H1 (cell line): ENCODE measurements around the gene CAMK2D. TPM values are rescaled to one million over a fixed set of nuclear protein-coding genes. Genes with fewer than 3 reads are reported as not detected.

Experiments
- CTCF ChIA-PET: fragments of 300-600 bp; sonication (Branson Sonifier 250); formaldehyde crosslinking; loops from one replicate; lab custom pipeline; 2021; ENCODE audit not compliant: partially characterized antibody; lab: Charles Lee
- POLR2A ChIA-PET: fragments of 300-600 bp; sonication (Branson Sonifier 250); formaldehyde crosslinking; loops from one replicate; lab custom pipeline; 2021; ENCODE audit warnings: inconsistent platforms; ENCODE audit not compliant: partially characterized antibody; lab: Charles Lee
- DNase-seq, 2 experiments: peaks; one replicate each; pipeline versions ENCODE4 v3.0.0 to v3.0.0-alpha.2; 2010 to 2022; ENCODE audit warnings: low spot score in 2 of 2, low read depth in 1 of 2, mixed read lengths in 1 of 2
- FAIRE-seq: peaks from 2 replicates; lab custom pipeline; 2011; peaks lifted over from hg19 to GRCh38; lab: Jason Lieb, UNC
- H2AFZ ChIP-seq: 2 replicates; pipeline ENCODE4 v1.8.1; 2012; ENCODE audit warnings: low read length, inconsistent platforms
- H2AK5ac ChIP-seq: 2 replicates; pipeline ENCODE4 v1.6.1; 2013; ENCODE audit warnings: low read depth, low read length
- H2BK120ac ChIP-seq: replicated peaks from 2 replicates; pipeline ENCODE3; 2013; ENCODE audit warnings: low read depth, low read length, inconsistent platforms
- H2BK12ac ChIP-seq: 2 replicates; pipeline ENCODE4 v1.6.1; 2013; ENCODE audit warnings: low read depth, low read length
- H2BK15ac ChIP-seq: 2 replicates; pipeline ENCODE4 v1.6.1; 2013; ENCODE audit warnings: low read length
- H2BK20ac ChIP-seq: 2 replicates; pipeline ENCODE4 v1.6.1; 2013; ENCODE audit warnings: low read length
- H2BK5ac ChIP-seq: 2 replicates; pipeline ENCODE4 v1.6.1; 2013; ENCODE audit warnings: low read depth, low read length
- H3K14ac ChIP-seq: 2 replicates; pipeline ENCODE4 v1.6.1; 2013; ENCODE audit warnings: inconsistent platforms; ENCODE audit not compliant: insufficient read length
- H3K18ac ChIP-seq: 2 replicates; pipeline ENCODE4 v1.6.1; 2013; ENCODE audit warnings: low read length; ENCODE audit errors: extremely low read depth
- H3K23ac ChIP-seq: 2 replicates; pipeline ENCODE4 v1.6.1; 2013; ENCODE audit warnings: inconsistent platforms; ENCODE audit not compliant: insufficient read length
- H3K23me2 ChIP-seq: 2 replicates; pipeline ENCODE4 v1.6.1; 2013; ENCODE audit warnings: low read depth, low read length
- H3K27ac ChIP-seq: 2 replicates; pipeline ENCODE4 v1.6.1; 2011; ENCODE audit warnings: low read depth, low read length, inconsistent platforms
- H3K27me3 ChIP-seq, 4 experiments: replicated peaks in 1 of 4; 1 replicate in 1 of 4; 2 replicates in 3 of 4; pipeline versions ENCODE4 v1.6.1 to v1.8.1; 2011 to 2013; ENCODE audit warnings: low read length in 3 of 4, mild to moderate bottlenecking in 3 of 4, inconsistent platforms in 2 of 4, mixed read lengths in 2 of 4, moderate library complexity in 1 of 4; ENCODE audit not compliant: control insufficient read depth in 3 of 4, insufficient read depth in 3 of 4; ENCODE audit errors: extremely low read depth in 1 of 4
- H3K36me3 ChIP-seq, 4 experiments: 2 replicates each; pipeline versions ENCODE4 v1.6.1 to v1.8.1; 2011 to 2013; ENCODE audit warnings: mild to moderate bottlenecking in 4 of 4, low read length in 3 of 4, moderate library complexity in 2 of 4, control low read depth in 1 of 4, inconsistent platforms in 1 of 4; ENCODE audit not compliant: insufficient read depth in 4 of 4, control insufficient read depth in 2 of 4
- H3K4ac ChIP-seq: replicated peaks from 2 replicates; pipeline ENCODE3; 2013; ENCODE audit warnings: low read length, low read depth, mixed read lengths, inconsistent platforms; ENCODE audit not compliant: insufficient read length
- H3K4me1 ChIP-seq, 4 experiments: replicated peaks in 1 of 4; 1 replicate in 1 of 4; 2 replicates in 3 of 4; pipeline versions ENCODE4 v1.6.1 to v1.8.1; 2011 to 2013; ENCODE audit warnings: low read length in 3 of 4, inconsistent platforms in 2 of 4, mixed read lengths in 1 of 4; ENCODE audit not compliant: insufficient read depth in 4 of 4, control insufficient read depth in 3 of 4
- H3K4me2 ChIP-seq, 2 experiments: 2 replicates each; pipeline versions ENCODE4 v1.6.1 to v1.8.1; 2011 to 2013; ENCODE audit warnings: low read depth in 2 of 2, low read length in 2 of 2, control low read depth in 1 of 2, inconsistent platforms in 1 of 2, mild to moderate bottlenecking in 1 of 2; ENCODE audit not compliant: insufficient read depth in 1 of 2
- H3K4me3 ChIP-seq, 4 experiments: fragments of 200-600, 300-600 bp in 1 of 4; sonication (generic), shearing (Covaris generic), sonication (Bioruptor Twin) in 1 of 4; 2 replicates each; pipeline versions ENCODE4 v1.5.1 to v1.8.1; 2011 to 2016; ENCODE audit warnings: low read length in 4 of 4, low read depth in 3 of 4, control low read depth in 2 of 4, inconsistent platforms in 2 of 4, mild to moderate bottlenecking in 2 of 4, mixed read lengths in 1 of 4, moderate library complexity in 1 of 4; ENCODE audit not compliant: insufficient read depth in 2 of 4; ENCODE audit errors: extremely low read depth in 1 of 4
- H3K56ac ChIP-seq: replicated peaks from 2 replicates; pipeline ENCODE3; 2013; ENCODE audit warnings: low read depth, mild to moderate bottlenecking, mixed read lengths, low read length, inconsistent platforms; ENCODE audit not compliant: insufficient read length
- H3K79me1 ChIP-seq: 2 replicates; pipeline ENCODE4 v1.6.1; 2013; ENCODE audit warnings: low read depth, low read length, control low read depth
- H3K79me2 ChIP-seq, 2 experiments: 2 replicates each; pipeline versions ENCODE4 v1.6.1 to v1.8.1; 2012 to 2013; ENCODE audit warnings: low read length in 2 of 2, mild to moderate bottlenecking in 2 of 2, inconsistent platforms in 1 of 2; ENCODE audit not compliant: insufficient read depth in 2 of 2, control insufficient read depth in 1 of 2
- H3K9ac ChIP-seq, 4 experiments: replicated peaks in 1 of 4; 1 replicate in 1 of 4; 2 replicates in 3 of 4; pipeline versions ENCODE4 v1.6.1 to v1.8.1; 2011 to 2013; ENCODE audit warnings: low read depth in 3 of 4, low read length in 3 of 4, control low read depth in 2 of 4, mild to moderate bottlenecking in 2 of 4, moderate library complexity in 2 of 4, inconsistent platforms in 1 of 4; ENCODE audit errors: extremely low read depth in 1 of 4
- H3K9me3 ChIP-seq, 2 experiments: 2 replicates each; pipeline versions ENCODE4 v1.6.1 to v1.8.1; 2012 to 2013; ENCODE audit warnings: mild to moderate bottlenecking in 2 of 2, moderate library complexity in 2 of 2, control low read depth in 1 of 2, inconsistent platforms in 1 of 2, low read depth in 1 of 2, low read length in 1 of 2, mixed read lengths in 1 of 2; ENCODE audit not compliant: insufficient read depth in 2 of 2
- H4K20me1 ChIP-seq, 2 experiments: replicated peaks in 1 of 2; 2 replicates each; pipeline versions ENCODE3 to v1.8.1; 2011 to 2013; ENCODE audit warnings: inconsistent platforms in 2 of 2, low read length in 2 of 2, mild to moderate bottlenecking in 1 of 2; ENCODE audit not compliant: insufficient read depth in 2 of 2, control insufficient read depth in 1 of 2
- H4K5ac ChIP-seq: 2 replicates; pipeline ENCODE4 v1.6.1; 2013; ENCODE audit warnings: low read length, low read depth, mixed read lengths, inconsistent platforms; ENCODE audit not compliant: insufficient read length
- H4K8ac ChIP-seq: 2 replicates; pipeline ENCODE4 v1.8.0; 2013; ENCODE audit warnings: mild to moderate bottlenecking, moderate library complexity, low read length, inconsistent platforms; ENCODE audit not compliant: insufficient read depth; ENCODE audit errors: extremely low read depth
- H4K91ac ChIP-seq: replicated peaks from 2 replicates; pipeline ENCODE3; 2013; ENCODE audit warnings: low read length, mixed read lengths, inconsistent platforms; ENCODE audit not compliant: insufficient read length
- CTCF ChIP-seq, 3 experiments: IDR thresholded peaks; 1 replicate in 2 of 3; 2 replicates in 1 of 3; pipeline versions ENCODE4 v1.5.1 to v1.6.1; 2011; ENCODE audit warnings: low read length in 3 of 3, mild to moderate bottlenecking in 3 of 3, inconsistent platforms in 2 of 3, low read depth in 1 of 3, moderate library complexity in 1 of 3; ENCODE audit not compliant: insufficient read depth in 1 of 3; ENCODE audit errors: control extremely low read depth in 1 of 3
- TCF12 ChIP-seq: IDR thresholded peaks from 2 replicates; pipeline ENCODE4 v1.6.1; 2011; ENCODE audit warnings: low read depth, mild to moderate bottlenecking, low read length
- WGBS, 2 experiments: shearing (Covaris generic) in 1 of 2; methylation state at CpG; one replicate each; pipeline versions ENCODE4 v1.1.6 to v1.1.7; 2013 to 2015; ENCODE audit warnings: low lambda C conversion rate in 2 of 2, mixed read lengths in 2 of 2, inconsistent platforms in 1 of 2, low coverage in 1 of 2, missing lambda C conversion rate in 1 of 2; ENCODE audit not compliant: insufficient replicate concordance in 2 of 2, insufficient coverage in 1 of 2, insufficient read length in 1 of 2; ENCODE audit errors: extremely low coverage in 1 of 2, missing lambda C conversion rate in 1 of 2; 5-methylcytosine and 5-hydroxymethylcytosine counted together
- polyA plus RNA-seq, 7 experiments: library from polyadenylated mRNA; depleted of rRNA in 3 of 7; stranded (reverse) in 5 of 7; unstranded in 2 of 7; fragments of >200 nt in 5 of 7; fragments of 200-250 nt in 2 of 7; gene quantifications; 1 replicate in 5 of 7; 2 replicates in 1 of 7; 4 replicates in 1 of 7; pipeline versions ENCODE4 v1.2.1 to v1.2.3, GENCODE V29; 2011 to 2013; ENCODE audit warnings: missing spikeins in 2 of 7, mixed read lengths in 2 of 7
- total RNA-seq: library from RNA; stranded (reverse); fragmentation: NEBNext Ultra II Directional; extraction: Animal tissue kit (Norgen Biotek cat#: 25700); gene quantifications from 2 replicates; pipeline ENCODE4 v1.2.1, GENCODE V29; 2021

Gene CAMK2D
- total and polyA plus RNA-seq, 2 of the 8 experiments (the other 6 are each of a cell fraction or from before 2014, with no cell fraction given): 3.2 to 7.0 TPM

GRCh38 chr4:113634081-113634969, 127.2 kb downstream of the CAMK2D start:
- Histone ChIP-seq H3K23me2 (no peaks in the 10 kb centered on the region), H3K79me2 (no peaks in the 10 kb centered on the region), H3K4me2 (no peak overlapping the region), H3K27ac (no peak overlapping the region), H3K4me1 (no peaks in the 10 kb centered on the region), H3K4me3 (no peak overlapping the region), H3K4ac (no peak overlapping the region), H3K23ac (no peak overlapping the region), H4K20me1 (no peaks in the 10 kb centered on the region), H3K36me3 (no peaks in the 10 kb centered on the region), H3K56ac (no peak overlapping the region), H3K9me3 (no peaks in the 10 kb centered on the region), H2BK120ac (no peak overlapping the region), H4K5ac (no peak overlapping the region), H2BK15ac (no peak overlapping the region), H3K79me1 (no peaks in the 10 kb centered on the region; the same call in 1 of the 2 replicates), H2BK20ac (no peak overlapping the region), H3K14ac (no peak overlapping the region), H2AFZ (no peak overlapping the region), H3K18ac (no peak overlapping the region), H4K91ac (no peak overlapping the region), H3K27me3 (no peaks in the 10 kb centered on the region), H2BK5ac (no peak overlapping the region), H2BK12ac (no peak overlapping the region), H2AK5ac (no peak overlapping the region), H4K8ac (no peak overlapping the region), H3K9ac (no peak overlapping the region)
- FAIRE-seq (no peak), DNase-seq (no peak)
- POLR2A ChIA-PET: no interaction called here
- CTCF ChIA-PET: interaction anchor here (1.5 kb wide), 1 partner anchor 30 kb away, joined by 3 read pairs; no protein-coding TSS in a partner anchor
- WGBS, 2 experiments: 86% methylated on average over 3 of the region's 3 CpGs; no CpG with 5 or more reads in 1 of the 2 experiments
- TF ChIP-seq CTCF (IDR thresholded peaks at IDR 0.05; ENCODE audit: control extremely low read depth in 1 of 3, insufficient read depth in 1 of 3, low read depth in 1 of 3, low read length in 3 of 3): no peak
- no peak for TF ChIP-seq TCF12
